Mesendoderm (in vitro differentiated cells): ENCODE results near the gene PGC.

Experiments
- DNase-seq: peaks from one replicate; pipeline ENCODE4 v3.0.0; 2013
- H2AK5ac ChIP-seq: 2 replicates; pipeline ENCODE4 v1.6.1; 2013; ENCODE audit warnings: low read length, inconsistent platforms
- H2BK120ac ChIP-seq: 2 replicates; pipeline ENCODE4 v1.6.1; 2013; ENCODE audit warnings: low read depth, mild to moderate bottlenecking, low read length, moderate library complexity, mixed read lengths
- H2BK15ac ChIP-seq: replicated peaks from 2 replicates; pipeline ENCODE4 v1.6.1; 2013; ENCODE audit warnings: low read depth, mild to moderate bottlenecking, moderate library complexity
- H2BK5ac ChIP-seq: 2 replicates; pipeline ENCODE4 v1.6.1; 2013; ENCODE audit warnings: low read length, inconsistent platforms
- H3K18ac ChIP-seq: 2 replicates; pipeline ENCODE4 v1.6.1; 2013; ENCODE audit warnings: mild to moderate bottlenecking, low read length, mixed read lengths
- H3K23ac ChIP-seq: one replicate; pipeline ENCODE4 v1.6.1; 2013; ENCODE audit warnings: low read length
- H3K27ac ChIP-seq: 2 replicates; pipeline ENCODE4 v1.5.1; 2013; ENCODE audit warnings: low read depth, mild to moderate bottlenecking, inconsistent platforms, low read length, moderate library complexity
- H3K27me3 ChIP-seq: 2 replicates; pipeline ENCODE4 v1.6.1; 2013; ENCODE audit warnings: low read length, control low read depth, mild to moderate bottlenecking, inconsistent platforms; ENCODE audit not compliant: insufficient read depth, poor library complexity
- H3K36me3 ChIP-seq: 2 replicates; pipeline ENCODE4 v1.6.1; 2013; ENCODE audit warnings: low read length, inconsistent platforms; ENCODE audit not compliant: control insufficient read depth, insufficient read depth
- H3K4ac ChIP-seq: one replicate; pipeline ENCODE4 v1.6.1; 2013; ENCODE audit warnings: low read depth, mild to moderate bottlenecking, low read length, moderate library complexity
- H3K4me1 ChIP-seq: 2 replicates; pipeline ENCODE4 v1.6.1; 2013; ENCODE audit warnings: low read depth, low read length, inconsistent platforms; ENCODE audit not compliant: control insufficient read depth
- H3K4me2 ChIP-seq: 2 replicates; pipeline ENCODE4 v1.6.1; 2013; ENCODE audit warnings: low read length
- H3K4me3 ChIP-seq: 2 replicates; pipeline ENCODE4 v1.5.1; 2013; ENCODE audit warnings: mild to moderate bottlenecking, low read length
- H3K56ac ChIP-seq: one replicate; pipeline ENCODE4 v1.6.1; 2013; ENCODE audit warnings: low read length
- H3K79me1 ChIP-seq: 2 replicates; pipeline ENCODE4 v1.6.1; 2013; ENCODE audit warnings: low read length, inconsistent platforms
- H3K79me2 ChIP-seq: 2 replicates; pipeline ENCODE4 v1.6.1; 2013; ENCODE audit warnings: mild to moderate bottlenecking, low read length; ENCODE audit not compliant: control insufficient read depth, insufficient read depth
- H3K9ac ChIP-seq: 2 replicates; pipeline ENCODE4 v1.6.1; 2013; ENCODE audit warnings: low read length, inconsistent platforms
- H4K5ac ChIP-seq: one replicate; pipeline ENCODE4 v1.6.1; 2013; ENCODE audit warnings: low read length
- H4K8ac ChIP-seq: one replicate; pipeline ENCODE4 v1.6.1; 2013; ENCODE audit warnings: low read depth, mild to moderate bottlenecking, control low read depth, low read length, moderate library complexity
- WGBS: extraction: QIAGEN DNeasy Blood & Tissue Kit; methylation state at CpG from one replicate; pipeline ENCODE4 v1.1.7; 2013; ENCODE audit warnings: low lambda C conversion rate, missing lambda C conversion rate; ENCODE audit not compliant: insufficient coverage; ENCODE audit errors: extremely low coverage; 5-methylcytosine and 5-hydroxymethylcytosine counted together

PGC gene

GRCh38 chr6:41734666-41735426 is 12.4 kb downstream of the PGC start:
- Histone ChIP-seq H3K9ac (peak overlapping the region; percentile 44), H2BK5ac (no peak overlapping the region)
- no CpG with 5 or more reads among the region's 76 CpGs for WGBS

GRCh38 chr6:41733707-41734665 is 13.2 kb downstream of the PGC start:
- no peak overlapping the region for H3K27ac ChIP-seq
- peak overlapping the region; percentile 44 for H3K18ac ChIP-seq
- H4K8ac ChIP-seq = no peak overlapping the region
- H3K79me1 ChIP-seq = no peaks in the 10 kb centered on the region
- H2AK5ac ChIP-seq = no peak overlapping the region
- H3K4me2 ChIP-seq = peak overlapping the region; percentile 74
- no CpG with 5 or more reads among the region's 73 CpGs for WGBS
- H3K27me3 ChIP-seq = no peaks in the 10 kb centered on the region
- H4K5ac ChIP-seq = no peak overlapping the region
- no peak overlapping the region for H2BK15ac ChIP-seq
- H3K4me1 ChIP-seq = peaks cover 6% of the 10 kb centered on the region
- peak; percentile 76 for DNase-seq
- no peaks in the 10 kb centered on the region for H3K36me3 ChIP-seq
- peak overlapping the region; percentile 38 for H3K4me3 ChIP-seq
- H3K79me2 ChIP-seq = no peaks in the 10 kb centered on the region
- no peak overlapping the region for H2BK120ac ChIP-seq
- no peak overlapping the region for H3K23ac ChIP-seq
- H3K9ac ChIP-seq = peak overlapping the region; percentile 55
- H3K4ac ChIP-seq = no peak overlapping the region
- peak overlapping the region; percentile 78 for H3K56ac ChIP-seq
- no peak overlapping the region for H2BK5ac ChIP-seq

More at GRCh38 chr6:41734666-41735426, 12.4 kb downstream of the PGC start:
- Histone ChIP-seq H3K27me3 (no peaks in the 10 kb centered on the region), H2BK120ac (no peak overlapping the region), H3K4me2 (peak overlapping the region; percentile 71), H3K4me3 (peak overlapping the region; percentile 35), H4K8ac (no peak overlapping the region), H3K36me3 (no peaks in the 10 kb centered on the region), H3K56ac (peak overlapping the region; percentile 78), H4K5ac (no peak overlapping the region), H3K27ac (no peak overlapping the region), H3K18ac (peak overlapping the region; percentile 44), H3K23ac (no peak overlapping the region), H3K79me2 (no peaks in the 10 kb centered on the region), H3K4me1 (peaks cover 6% of the 10 kb centered on the region), H3K79me1 (no peaks in the 10 kb centered on the region), H2AK5ac (no peak overlapping the region), H2BK15ac (no peak overlapping the region), H3K4ac (no peak overlapping the region)
- DNase-seq = peak; percentile 70

- no peak overlapping the region for H4K8ac ChIP-seq
- H3K23ac ChIP-seq = no peak overlapping the region
- no CpG with 5 or more reads among the region's 11 CpGs for WGBS
- no peak overlapping the region for H4K5ac ChIP-seq
- H2BK5ac ChIP-seq = no peak overlapping the region
- H3K27me3 ChIP-seq = no peaks in the 10 kb centered on the region
- peaks cover 6% of the 10 kb centered on the region for H3K4me1 ChIP-seq
- peak; percentile 23 for DNase-seq
- H3K36me3 ChIP-seq = no peaks in the 10 kb centered on the region
- H3K4me2 ChIP-seq = peak overlapping the region; percentile 74
- peak overlapping the region; percentile 23 for H3K9ac ChIP-seq
- no peak overlapping the region for H3K4me3 ChIP-seq
- H2AK5ac ChIP-seq = no peak overlapping the region
- no peak overlapping the region for H3K27ac ChIP-seq
- H3K79me2 ChIP-seq = no peaks in the 10 kb centered on the region
- H3K4ac ChIP-seq = no peak overlapping the region
- H2BK120ac ChIP-seq = no peak overlapping the region
- H3K18ac ChIP-seq = no peak overlapping the region
- no peaks in the 10 kb centered on the region for H3K79me1 ChIP-seq
- no peak overlapping the region for H2BK15ac ChIP-seq
- H3K56ac ChIP-seq = no peak overlapping the region
These were observed 13.9 kb downstream of the PGC start for GRCh38 chr6:41733360-41733706.

- H2AK5ac ChIP-seq = no peak overlapping the region
- H2BK120ac ChIP-seq = no peak overlapping the region
- no peak overlapping the region for H3K4me2 ChIP-seq
- H3K18ac ChIP-seq = no peak overlapping the region
- H4K8ac ChIP-seq = no peak overlapping the region
- no peak overlapping the region for H4K5ac ChIP-seq
- H3K27ac ChIP-seq = no peak overlapping the region
- no peak overlapping the region for H2BK15ac ChIP-seq
- no peaks in the 10 kb centered on the region for H3K27me3 ChIP-seq
- H3K56ac ChIP-seq = no peak overlapping the region
- no peak overlapping the region for H3K4me3 ChIP-seq
- H3K79me2 ChIP-seq = no peaks in the 10 kb centered on the region
- no peak overlapping the region for H3K4ac ChIP-seq
- H3K79me1 ChIP-seq = no peaks in the 10 kb centered on the region
- no peak overlapping the region for H2BK5ac ChIP-seq
- H3K4me1 ChIP-seq = peaks cover 6% of the 10 kb centered on the region
- no peak overlapping the region for H3K9ac ChIP-seq
- peak; percentile 30 for DNase-seq
- H3K23ac ChIP-seq = no peak overlapping the region
- H3K36me3 ChIP-seq = no peaks in the 10 kb centered on the region
- WGBS = no CpG with 5 or more reads among the region's 8 CpGs
These were observed 14.4 kb downstream of the PGC start for GRCh38 chr6:41732591-41733359.

- H4K8ac ChIP-seq = no peak overlapping the region
These were observed 15.0 kb downstream of the PGC start for GRCh38 chr6:41732149-41732548.

More at GRCh38 chr6:41732149-41732548, 15.0 kb downstream of the PGC start:
- Histone ChIP-seq H3K79me2 (no peaks in the 10 kb centered on the region), H3K36me3 (no peaks in the 10 kb centered on the region), H3K18ac (no peak overlapping the region), H3K79me1 (no peaks in the 10 kb centered on the region), H3K23ac (no peak overlapping the region), H3K4ac (no peak overlapping the region), H3K27ac (no peak overlapping the region), H3K4me1 (peaks cover 6% of the 10 kb centered on the region), H3K4me3 (no peak overlapping the region), H4K5ac (no peak overlapping the region), H2BK120ac (no peak overlapping the region), H2BK5ac (no peak overlapping the region), H3K27me3 (no peaks in the 10 kb centered on the region), H3K4me2 (no peak overlapping the region), H2AK5ac (no peak overlapping the region), H3K56ac (no peak overlapping the region), H3K9ac (no peak overlapping the region), H2BK15ac (no peak overlapping the region)
- DNase-seq = no peak
